ENCODE results near the gene IGSF8. TPM values are rescaled to one million over a fixed set of nuclear protein-coding genes. Genes with fewer than 3 reads are reported as not detected.
"Not testable (repeated sequence)": the region's sequence is repeated elsewhere in the genome, so short reads cannot be mapped to it uniquely, and the experiment has no call there.

Gene IGSF8
- total RNA-seq, 1 experiment from 2014 or later: 30.6 TPM

GRCh38 chr1:160122978-160123495 is 24.6 kb upstream of the IGSF8 start:
- Histone ChIP-seq H3K27me3 (replicated peaks) (no peaks in the 10 kb centered on the region), H3K4me3 (no peak overlapping the region), H3K4me1 (replicated peaks) (peaks cover 40% of the 10 kb centered on the region), H3K27ac (no peak overlapping the region), H3K36me3 (no peaks in the 10 kb centered on the region), H3K9me3 (replicated peaks) (no peaks in the 10 kb centered on the region)
- no peak for DNase-seq (ENCODE audit: low read depth in 1 of 2, low spot score in 2 of 2)

DNA sequence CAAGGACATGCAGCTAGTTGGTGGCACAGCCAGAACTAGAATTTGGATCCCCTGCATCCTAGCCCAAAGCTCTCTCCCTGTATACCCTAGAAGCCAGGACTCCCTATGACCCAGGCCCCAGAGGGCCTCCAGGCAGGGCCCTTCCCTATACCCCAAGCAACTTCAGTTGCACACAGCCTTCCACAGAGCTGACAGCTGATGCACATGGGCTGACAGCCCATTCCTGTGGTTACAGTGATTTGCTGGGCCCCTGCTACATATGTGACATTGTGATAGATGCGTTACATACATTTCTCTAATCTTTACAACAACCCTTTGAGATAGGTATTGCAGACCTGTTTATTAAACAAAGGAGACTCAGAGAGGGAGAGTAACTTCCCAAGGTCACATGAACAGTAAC is 23.0 kb upstream of the IGSF8 start:
- no peaks in the 10 kb centered on the region for H3K36me3 ChIP-seq
- no peak overlapping the region for H3K4me3 ChIP-seq
- H3K4me1 ChIP-seq (replicated peaks): peaks cover 30% of the 10 kb centered on the region
- no peak overlapping the region for H3K27ac ChIP-seq
- H3K27me3 ChIP-seq (replicated peaks): no peaks in the 10 kb centered on the region
- no peak for DNase-seq (ENCODE audit: low read depth in 1 of 2, low spot score in 2 of 2)
- H3K9me3 ChIP-seq (replicated peaks): no peaks in the 10 kb centered on the region

- H3K4me3 ChIP-seq: no peak overlapping the region
- peaks cover 24% of the 10 kb centered on the region for H3K4me1 ChIP-seq (replicated peaks)
- no peaks in the 10 kb centered on the region for H3K9me3 ChIP-seq (replicated peaks)
- no peaks in the 10 kb centered on the region for H3K36me3 ChIP-seq
- DNase-seq (ENCODE audit: low read depth in 1 of 2, low spot score in 2 of 2): no peak
- H3K27me3 ChIP-seq (replicated peaks): no peaks in the 10 kb centered on the region
- H3K27ac ChIP-seq: no peak overlapping the region
These were observed 22.4 kb upstream of the IGSF8 start for GRCh38 chr1:160120797-160121196.

GRCh38 chr1:160118928-160119327 is 20.5 kb upstream of the IGSF8 start:
- no peak overlapping the region for H3K27ac ChIP-seq
- DNase-seq (ENCODE audit: low read depth in 1 of 2, low spot score in 2 of 2): no peak
- H3K4me1 ChIP-seq (replicated peaks): peaks cover 6% of the 10 kb centered on the region
- no peak overlapping the region for H3K4me3 ChIP-seq
- H3K9me3 ChIP-seq (replicated peaks): no peaks in the 10 kb centered on the region
- H3K27me3 ChIP-seq (replicated peaks): no peaks in the 10 kb centered on the region
- H3K36me3 ChIP-seq: no peaks in the 10 kb centered on the region

GRCh38 chr1:160117709-160118183 is 19.3 kb upstream of the IGSF8 start:
- no peak for DNase-seq (ENCODE audit: low read depth in 1 of 2, low spot score in 2 of 2)
- Histone ChIP-seq H3K27me3 (replicated peaks) (no peaks in the 10 kb centered on the region), H3K4me1 (replicated peaks) (no peaks in the 10 kb centered on the region), H3K4me3 (no peak overlapping the region), H3K9me3 (replicated peaks) (no peaks in the 10 kb centered on the region), H3K36me3 (no peaks in the 10 kb centered on the region), H3K27ac (no peak overlapping the region)

- no peaks in the 10 kb centered on the region for H3K36me3 ChIP-seq
- no peaks in the 10 kb centered on the region for H3K27me3 ChIP-seq (replicated peaks)
- H3K27ac ChIP-seq: no peak overlapping the region
- DNase-seq (ENCODE audit: low read depth in 1 of 2, low spot score in 2 of 2): no peak
- H3K4me3 ChIP-seq: no peak overlapping the region
- H3K9me3 ChIP-seq (replicated peaks): no peaks in the 10 kb centered on the region
- H3K4me1 ChIP-seq (replicated peaks): no peaks in the 10 kb centered on the region
These were observed 18.9 kb upstream of the IGSF8 start for GRCh38 chr1:160117300-160117699.

GRCh38 chr1:160116283-160117147 is 18.1 kb upstream of the IGSF8 start:
- H3K9me3 ChIP-seq (replicated peaks): no peaks in the 10 kb centered on the region
- H3K36me3 ChIP-seq: no peaks in the 10 kb centered on the region
- H3K27me3 ChIP-seq (replicated peaks): no peaks in the 10 kb centered on the region
- H3K4me3 ChIP-seq: no peak overlapping the region
- no peak overlapping the region for H3K27ac ChIP-seq
- DNase-seq (ENCODE audit: low read depth in 1 of 2, low spot score in 2 of 2): no peak
- H3K4me1 ChIP-seq (replicated peaks): no peaks in the 10 kb centered on the region

DNA sequence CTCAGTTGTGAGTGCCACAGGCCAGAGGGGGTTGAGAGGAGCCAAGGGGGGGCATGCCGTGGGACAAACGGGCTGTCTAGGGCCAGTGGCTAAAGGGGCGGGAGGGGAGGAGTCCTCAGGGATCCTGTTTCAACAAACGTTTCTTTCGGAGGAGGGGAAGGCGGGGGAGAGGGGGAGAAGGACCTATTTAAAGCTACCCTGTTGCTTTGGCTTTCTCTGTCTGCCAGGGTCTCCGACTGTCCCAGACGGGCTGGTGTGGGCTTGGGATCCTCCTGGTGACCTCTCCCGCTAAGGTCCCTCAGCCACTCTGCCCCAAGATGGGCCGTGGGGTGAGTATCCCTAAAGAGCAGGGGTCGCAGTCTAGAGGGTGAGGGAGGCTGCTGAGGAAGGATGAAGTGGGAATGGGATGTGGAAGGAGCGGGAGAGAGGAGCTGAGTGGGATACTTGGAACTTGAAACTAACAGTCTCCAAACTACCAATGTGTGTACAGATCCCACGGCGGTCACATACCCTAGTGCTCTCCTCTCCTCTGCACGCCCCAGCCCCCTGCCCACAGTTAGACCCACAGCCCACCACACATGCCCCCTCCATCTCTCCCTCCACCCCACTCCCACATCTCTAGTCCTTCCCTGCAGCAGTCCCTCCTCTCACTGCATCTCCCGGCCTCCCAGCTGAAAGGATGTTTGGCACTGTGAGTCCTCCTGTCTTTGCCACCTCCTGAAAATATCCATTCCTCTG is 17.3 kb upstream of the IGSF8 start, which contains the start of gene ATP1A2:
TSS of gene ATP1A2 (plus strand) at position 215 of the 738 bp plus-strand sequence. CDS start at position 318, 103 bp downstream.
- Histone ChIP-seq H3K9me3 (replicated peaks) (no peaks in the 10 kb centered on the region), H3K27me3 (replicated peaks) (no peaks in the 10 kb centered on the region), H3K4me1 (replicated peaks) (no peaks in the 10 kb centered on the region), H3K27ac (no peak within 1 kb of the TSS), H3K36me3 (no peaks in the 10 kb centered on the region), H3K4me3 (no peak within 1 kb of the TSS)
- DNase-seq (ENCODE audit: low read depth in 1 of 2, low spot score in 2 of 2): no peak

DNA sequence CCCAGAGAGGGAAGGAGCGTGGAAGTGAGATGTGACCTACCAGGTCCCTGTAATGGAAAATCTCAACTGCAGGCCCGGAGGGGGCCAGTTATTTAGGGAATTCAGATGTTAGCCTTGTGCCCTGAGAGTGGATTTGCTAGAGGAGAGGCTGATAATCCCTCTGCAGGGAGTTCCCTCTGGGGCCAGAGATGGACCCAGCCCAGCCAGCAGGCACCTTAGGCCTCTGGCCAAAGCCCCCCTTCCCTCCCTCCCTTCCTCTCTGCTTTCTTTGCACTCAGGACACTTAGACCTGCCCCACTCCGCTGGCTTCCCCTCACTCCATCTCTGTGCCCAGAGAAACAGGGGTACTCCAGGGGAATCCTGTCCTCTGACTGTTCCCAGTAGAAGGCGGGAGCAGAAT is 15.7 kb upstream of the IGSF8 start:
- no peak for DNase-seq (ENCODE audit: low read depth in 1 of 2, low spot score in 2 of 2)
- Histone ChIP-seq H3K27ac (no peak overlapping the region), H3K36me3 (no peaks in the 10 kb centered on the region), H3K27me3 (replicated peaks) (no peaks in the 10 kb centered on the region), H3K4me1 (replicated peaks) (peaks cover 8% of the 10 kb centered on the region), H3K9me3 (replicated peaks) (no peaks in the 10 kb centered on the region), H3K4me3 (no peak overlapping the region)

GRCh38 chr1:160113407-160113806 is 15.0 kb upstream of the IGSF8 start:
- H3K27ac ChIP-seq: no peak overlapping the region
- H3K9me3 ChIP-seq (replicated peaks): no peaks in the 10 kb centered on the region
- H3K27me3 ChIP-seq (replicated peaks): no peaks in the 10 kb centered on the region
- no peak overlapping the region for H3K4me3 ChIP-seq
- no peaks in the 10 kb centered on the region for H3K36me3 ChIP-seq
- no peak for DNase-seq (ENCODE audit: low read depth in 1 of 2, low spot score in 2 of 2)
- H3K4me1 ChIP-seq (replicated peaks): peaks cover 14% of the 10 kb centered on the region

DNA sequence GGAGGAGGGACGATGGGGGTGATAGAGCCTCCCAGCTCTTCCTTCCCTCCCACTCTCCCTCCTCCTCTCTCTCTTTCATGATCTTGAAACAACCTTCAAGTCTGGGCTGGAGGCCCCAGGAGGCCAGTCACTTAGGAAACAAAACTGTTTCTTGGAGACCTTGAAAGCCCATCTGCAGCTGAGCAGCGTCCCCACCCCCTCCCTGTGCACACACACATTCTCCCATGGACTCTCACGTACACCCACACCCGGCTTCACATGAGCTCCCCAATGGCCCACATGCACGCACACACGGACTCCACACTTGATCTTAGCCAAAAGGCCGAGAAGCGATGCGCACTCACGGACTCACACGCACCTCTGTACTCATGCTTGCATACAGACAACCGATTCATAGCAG is 13.9 kb upstream of the IGSF8 start:
- Histone ChIP-seq H3K27ac (no peak overlapping the region), H3K4me1 (replicated peaks) (peaks cover 14% of the 10 kb centered on the region), H3K27me3 (replicated peaks) (no peaks in the 10 kb centered on the region), H3K9me3 (replicated peaks) (no peaks in the 10 kb centered on the region), H3K4me3 (no peak overlapping the region), H3K36me3 (no peaks in the 10 kb centered on the region)
- DNase-seq (ENCODE audit: low read depth in 1 of 2, low spot score in 2 of 2): no peak

DNA sequence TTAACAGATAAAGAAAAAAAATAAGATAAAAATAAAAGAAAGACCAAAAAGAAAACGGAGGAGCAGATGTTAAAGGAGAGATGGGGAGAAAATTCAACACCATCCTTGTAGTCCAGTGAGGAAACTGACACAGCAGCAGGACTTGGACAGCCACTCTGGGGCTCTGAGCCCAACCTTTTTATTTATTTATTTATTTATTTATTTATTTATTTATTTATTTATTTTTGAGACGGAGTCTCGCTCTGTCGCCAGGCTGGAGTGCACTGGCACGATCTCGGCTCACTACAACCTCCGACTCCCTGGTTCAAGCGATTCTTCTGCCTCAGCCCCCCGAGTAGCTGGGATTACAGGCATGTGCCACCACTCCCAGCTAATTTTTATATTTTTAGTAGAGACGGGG is 13.0 kb upstream of the IGSF8 start:
- not testable (repeated sequence) for H3K4me3 ChIP-seq; DNase-seq (ENCODE audit: low read depth in 1 of 2, low spot score in 2 of 2); H3K27me3 ChIP-seq (replicated peaks); H3K9me3 ChIP-seq (replicated peaks); H3K27ac ChIP-seq; H3K36me3 ChIP-seq
- H3K4me1 ChIP-seq (replicated peaks): peaks cover 14% of the 10 kb centered on the region

DNA sequence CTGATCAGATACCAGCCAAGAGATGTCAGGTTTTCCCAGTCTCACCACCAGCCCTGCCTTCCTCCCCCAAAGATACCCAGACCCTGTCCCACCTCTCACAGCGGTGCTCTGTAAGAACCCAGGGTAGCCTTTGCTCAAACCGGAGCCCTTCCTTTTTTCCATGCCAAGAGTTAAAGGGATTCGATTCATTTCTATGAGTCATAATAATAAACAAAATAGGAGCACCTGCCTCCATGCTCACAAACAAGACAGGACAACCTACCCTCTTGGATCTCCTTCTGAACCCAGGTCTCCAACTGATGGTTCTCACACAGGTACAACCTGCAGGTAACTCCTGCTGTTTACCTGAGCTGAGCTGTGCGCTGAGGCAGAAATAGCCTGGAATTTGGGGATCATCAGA is 11.3 kb upstream of the IGSF8 start:
- no peaks in the 10 kb centered on the region for H3K9me3 ChIP-seq (replicated peaks)
- no peaks in the 10 kb centered on the region for H3K27me3 ChIP-seq (replicated peaks)
- H3K4me3 ChIP-seq: no peak overlapping the region
- no peaks in the 10 kb centered on the region for H3K36me3 ChIP-seq
- H3K4me1 ChIP-seq (replicated peaks): peaks cover 14% of the 10 kb centered on the region
- H3K27ac ChIP-seq: no peak overlapping the region
- no peak for DNase-seq (ENCODE audit: low read depth in 1 of 2, low spot score in 2 of 2)
